Stimulated activated CD4-positive, alpha-beta T cell treated with anti-CD3 and anti-CD28 coated beads, Interleukin-15, amount 100 ng/mL, for 48 hours (primary cell): ENCODE measurements around the gene BARX1.
"Not testable (repeated sequence)": the region's sequence is repeated elsewhere in the genome, so short reads cannot be mapped to it uniquely, and the experiment has no call there.

Experiments
- DNase-seq, 2 donors: peaks; one replicate each; pipeline ENCODE4 v3.0.0-alpha.2; 2020; ENCODE audit warnings: low read depth in 2 of 2

The BARX1 gene

DNA sequence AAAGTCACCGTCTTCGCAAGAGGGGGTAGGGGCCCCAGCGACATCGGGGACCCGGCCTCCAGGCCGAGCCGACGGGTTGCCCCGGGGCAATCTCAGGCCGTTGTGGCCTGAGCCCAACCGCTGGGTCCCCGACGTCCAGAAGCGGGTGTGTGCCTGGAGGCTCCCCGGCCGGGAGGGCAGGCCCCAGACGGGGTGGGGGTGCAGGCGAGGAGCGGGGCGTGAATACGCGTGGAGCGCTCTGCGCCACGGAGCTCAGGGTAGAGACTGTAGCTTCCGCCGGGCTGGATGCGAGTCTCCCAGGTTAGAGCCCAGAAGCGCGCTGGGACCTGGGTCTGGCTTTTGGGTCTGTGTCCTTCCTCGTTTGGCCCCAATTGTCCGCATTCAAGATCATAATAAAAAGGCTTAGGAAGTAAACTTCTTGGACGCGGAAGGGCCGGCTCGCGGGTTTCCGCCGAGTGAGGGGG, 3.5 kb downstream of the BARX1 start:
- no peak for DNase-seq

DNA sequence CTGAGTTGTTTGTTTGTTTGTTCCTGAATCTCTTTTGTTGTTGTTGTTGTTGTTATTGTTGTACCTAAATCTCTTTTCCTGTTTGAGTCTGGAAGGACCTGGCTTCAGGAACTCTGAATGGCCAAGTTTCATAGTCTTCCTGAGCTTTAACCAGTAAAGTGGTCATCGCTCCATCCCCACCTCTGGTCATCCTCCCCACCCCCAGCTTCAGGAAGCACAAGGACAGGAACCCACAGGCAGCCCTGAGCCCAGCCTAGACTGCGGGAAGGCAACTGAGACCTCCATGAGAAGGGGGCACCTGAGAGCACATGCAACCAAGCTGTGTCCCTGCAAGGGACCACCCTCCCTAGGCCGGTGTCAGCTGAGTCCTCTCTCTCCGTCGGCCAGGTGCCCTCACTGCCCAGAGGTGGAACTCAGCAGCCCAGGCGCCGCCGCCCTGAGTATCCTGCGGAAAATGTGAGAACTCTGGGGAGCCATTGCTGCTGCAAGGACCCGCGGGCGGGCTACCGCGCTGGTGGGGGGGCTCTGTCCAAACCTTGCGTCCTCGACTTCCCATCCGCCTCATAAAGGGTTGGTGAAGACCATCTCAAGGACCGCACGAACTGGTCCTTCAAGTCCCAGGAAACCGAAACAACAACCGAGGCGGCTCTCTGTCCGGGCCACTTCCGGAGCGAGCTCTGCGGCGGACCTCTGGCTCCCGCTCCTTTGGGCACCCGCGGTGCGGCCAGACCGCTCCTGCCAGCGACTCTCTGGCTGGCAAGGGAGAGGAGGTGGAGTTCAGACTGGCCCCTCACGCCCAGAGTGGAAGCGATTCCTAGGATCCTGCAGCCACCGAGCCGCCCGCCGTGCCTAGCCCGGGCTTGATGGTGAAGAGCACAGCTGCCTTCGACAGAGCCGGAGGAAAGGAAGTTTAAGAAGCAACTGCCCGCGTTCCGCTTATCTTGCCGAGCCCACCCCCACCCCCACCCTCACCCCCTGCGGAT, 4.2 kb downstream of the BARX1 start:
- DNase-seq, result no peak

DNA sequence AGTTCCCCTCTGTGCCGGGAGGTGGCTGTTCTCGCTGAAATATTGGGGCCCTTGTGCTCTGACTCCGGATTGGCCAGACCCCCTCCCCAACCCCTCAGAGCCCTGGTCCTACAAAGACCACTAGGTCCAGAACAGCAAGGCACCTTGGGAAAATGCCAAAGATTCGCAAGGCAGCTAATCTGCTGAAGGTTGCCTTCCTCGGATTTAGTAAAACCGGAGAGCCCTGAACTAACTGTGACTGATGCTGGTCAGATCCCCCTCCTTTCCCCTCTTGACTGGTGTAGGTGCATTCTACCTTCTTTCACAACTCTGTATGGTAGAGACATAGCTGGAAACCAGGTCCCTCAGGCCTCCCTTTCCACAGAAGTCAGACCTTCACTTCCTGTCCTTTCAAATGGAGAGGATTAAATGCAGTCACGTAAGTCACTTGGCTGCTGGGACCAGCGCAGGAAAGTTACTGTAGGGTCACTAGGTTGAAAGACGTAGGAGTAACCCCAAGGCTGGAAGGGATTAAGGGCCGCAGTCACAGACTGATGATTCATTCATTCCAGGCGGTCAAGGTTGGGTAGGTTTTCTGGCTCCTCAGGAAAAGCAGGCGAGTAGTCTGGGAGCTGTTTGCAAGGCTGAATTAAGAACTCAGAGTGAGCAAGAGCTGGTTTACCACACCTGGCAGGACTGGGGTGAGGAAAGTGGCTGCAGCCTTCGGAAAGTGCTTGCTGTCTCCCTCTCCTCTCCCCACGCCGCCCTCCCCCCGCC, 5.3 kb downstream of the BARX1 start:
- DNase-seq, result no peak

- DNase-seq, result no peak
These were observed 6.0 kb downstream of the BARX1 start for GRCh38 chr9:93949073-93949693.

- DNase-seq, result no peak
These were observed 6.6 kb downstream of the BARX1 start for GRCh38 chr9:93948441-93949072.

DNA sequence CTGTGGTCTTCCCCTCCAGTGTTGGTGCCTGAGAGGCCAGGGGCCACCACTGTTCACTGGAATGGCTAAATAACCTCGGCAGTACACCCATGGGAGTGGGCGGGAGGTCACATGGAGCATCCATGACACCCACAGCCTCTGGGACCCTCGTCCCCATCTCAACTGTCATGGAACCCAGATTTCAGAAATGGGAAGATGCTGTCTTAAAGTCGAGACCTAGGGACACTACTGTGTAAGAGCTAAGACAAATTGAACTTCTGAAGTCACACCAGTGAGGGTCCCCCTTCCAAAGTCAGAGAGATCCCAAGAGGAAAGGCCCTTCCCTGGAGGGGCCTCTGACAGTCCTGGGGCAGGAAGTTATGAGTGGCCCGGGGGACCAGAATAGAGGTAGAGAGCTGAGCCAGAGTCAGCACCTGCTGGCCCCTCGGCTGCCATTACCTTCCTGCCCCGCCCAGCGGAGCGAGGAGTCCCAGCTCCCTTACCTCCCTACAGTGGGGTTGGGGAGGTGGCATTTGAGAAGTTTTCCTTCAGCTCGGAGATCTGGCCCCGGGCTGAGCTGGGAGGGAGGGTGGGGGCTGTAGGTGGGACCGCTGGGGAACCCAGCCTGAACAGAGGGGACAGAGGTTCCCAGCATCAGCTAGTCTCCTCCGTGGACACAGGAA, 7.6 kb downstream of the BARX1 start:
- no peak for DNase-seq

GRCh38 chr9:93946338-93946712, 8.8 kb downstream of the BARX1 start:
- no peak for DNase-seq

DNA sequence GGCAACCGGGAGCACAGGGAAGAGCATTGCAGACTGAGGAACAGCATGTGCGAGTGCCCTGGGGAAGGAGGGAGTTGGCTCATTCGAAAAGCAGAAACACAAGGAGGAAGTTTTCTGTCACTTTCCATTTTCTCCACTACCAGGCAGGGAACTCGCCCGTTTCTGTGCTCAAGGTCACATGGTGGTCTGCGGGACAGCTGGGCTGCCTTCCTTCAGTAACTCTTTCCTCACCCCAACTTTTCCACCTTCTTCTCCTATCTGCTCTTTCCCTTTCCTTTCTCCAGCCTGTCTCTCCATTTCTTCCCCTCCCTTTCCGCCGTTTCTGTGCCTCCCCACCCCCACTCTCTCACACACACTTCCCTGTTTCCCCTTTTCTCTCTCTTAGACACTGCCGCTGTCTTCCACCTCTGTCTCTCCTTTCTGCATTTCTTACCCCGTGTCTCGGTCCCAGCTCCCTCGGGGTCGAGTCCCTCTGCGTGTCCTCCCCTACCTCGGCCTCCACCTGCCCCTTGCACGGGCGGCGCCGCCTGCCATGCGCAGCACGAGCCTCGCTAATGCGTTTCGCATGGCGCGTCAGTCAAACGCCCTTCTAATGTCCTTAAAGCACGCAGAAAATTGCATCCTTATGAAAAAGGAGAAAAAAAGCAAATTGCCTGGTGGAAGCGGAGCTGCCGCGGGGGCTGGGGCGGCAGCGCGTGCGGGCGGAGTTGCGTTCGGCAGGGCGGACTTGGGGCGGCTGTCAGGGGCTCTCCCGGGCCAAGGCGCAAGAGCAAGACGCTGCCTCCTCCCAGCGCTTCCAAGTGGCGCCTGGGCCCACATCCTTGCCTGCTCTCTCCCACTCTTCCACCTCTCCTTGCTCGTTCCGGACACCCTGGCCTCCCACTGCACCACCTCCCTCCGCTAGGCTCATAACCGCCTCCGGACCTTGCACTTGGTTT, 9.5 kb downstream of the BARX1 start:
- DNase-seq, result no peak

DNA sequence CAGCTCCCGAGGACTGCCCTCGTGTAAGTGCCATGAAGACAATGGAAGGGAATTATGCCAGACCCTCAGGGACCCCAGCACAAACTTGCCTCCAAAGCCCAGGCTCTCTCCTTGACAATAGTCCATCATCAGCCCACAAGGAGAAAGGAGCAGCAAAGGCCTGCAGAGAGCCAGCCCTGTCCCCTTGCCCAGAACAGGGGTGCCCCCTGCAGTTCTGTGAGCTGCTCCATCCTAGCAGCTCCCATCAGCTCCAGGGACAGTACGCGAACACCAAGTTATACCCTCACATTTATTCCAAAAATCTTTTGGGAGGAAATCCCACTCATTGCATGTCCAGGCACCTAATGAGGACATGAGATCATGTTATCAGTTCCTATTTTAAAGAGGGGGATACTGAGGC, 11.1 kb downstream of the BARX1 start:
- no peak for DNase-seq

- no peak for DNase-seq
These were observed 13.0 kb downstream of the BARX1 start for GRCh38 chr9:93942161-93942560.

- DNase-seq, result no peak
These were observed 13.7 kb downstream of the BARX1 start for GRCh38 chr9:93941493-93941892.

GRCh38 chr9:93940951-93941350, 14.2 kb downstream of the BARX1 start:
- DNase-seq, result no peak

GRCh38 chr9:93939589-93939988, 15.6 kb downstream of the BARX1 start:
- not testable (repeated sequence) for DNase-seq

- DNase-seq, result no peak
These were observed 18.0 kb downstream of the BARX1 start for GRCh38 chr9:93937193-93937592.

GRCh38 chr9:93931905-93932304, 23.2 kb downstream of the BARX1 start:
- no peak for DNase-seq

GRCh38 chr9:93930070-93930469, 25.1 kb downstream of the BARX1 start:
- DNase-seq, result no peak

GRCh38 chr9:93929231-93929630, 25.9 kb downstream of the BARX1 start:
- DNase-seq, result no peak

DNA sequence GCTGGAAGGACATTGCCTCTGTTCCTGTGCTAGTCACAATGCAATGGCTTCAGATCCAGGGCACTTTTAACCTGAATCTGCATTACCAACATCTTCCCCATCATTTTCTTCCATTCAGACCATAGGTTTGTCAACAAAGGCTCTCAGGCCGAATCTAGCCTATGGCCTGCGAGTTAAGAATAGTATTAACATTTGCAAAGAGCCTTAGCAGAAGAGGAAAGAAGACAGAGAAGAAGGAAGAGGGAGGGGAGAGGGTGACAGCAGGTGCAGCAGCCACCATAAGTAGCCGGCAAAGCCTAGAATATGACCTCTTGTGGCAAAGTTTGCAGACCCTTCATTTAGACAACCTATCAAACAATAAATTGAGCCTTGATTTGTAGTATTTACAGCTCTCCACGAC, 32.6 kb downstream of the BARX1 start:
- no peak for DNase-seq

- DNase-seq, result no peak
These were observed 34.9 kb downstream of the BARX1 start for GRCh38 chr9:93920131-93920800.

- no peak for DNase-seq
These were observed 37.1 kb downstream of the BARX1 start for GRCh38 chr9:93918061-93918460.
